Osteocyte (in vitro differentiated cells): Measurements from ENCODE around the gene NDUFAF2. TPM values are rescaled to one million over a fixed set of nuclear protein-coding genes. Genes with fewer than 3 reads are reported as not detected.

Experiments
- DNase-seq: peaks from one replicate; pipeline ENCODE4 v3.0.0; 2021; ENCODE audit warnings: mixed read lengths; ENCODE audit not compliant: unreplicated experiment; ENCODE audit errors: extremely low spot score
- H3K27ac Mint-ChIP-seq: one replicate; pipeline ENCODE4 v1.8.0; 2021; ENCODE audit warnings: mild to moderate bottlenecking, mixed read lengths; ENCODE audit not compliant: unreplicated experiment
- H3K27me3 Mint-ChIP-seq: one replicate; pipeline ENCODE4 v1.8.0; 2021; ENCODE audit warnings: mixed read lengths; ENCODE audit not compliant: unreplicated experiment
- H3K36me3 Mint-ChIP-seq: one replicate; pipeline ENCODE4 v1.8.0; 2021; ENCODE audit warnings: mixed read lengths; ENCODE audit not compliant: unreplicated experiment
- H3K4me1 Mint-ChIP-seq: one replicate; pipeline ENCODE4 v1.8.0; 2021; ENCODE audit warnings: mixed read lengths; ENCODE audit not compliant: unreplicated experiment
- H3K4me3 Mint-ChIP-seq: one replicate; pipeline ENCODE4 v1.8.0; 2021; ENCODE audit warnings: mild to moderate bottlenecking, moderate library complexity, mixed read lengths; ENCODE audit not compliant: unreplicated experiment
- H3K9me3 Mint-ChIP-seq: one replicate; pipeline ENCODE4 v1.8.0; 2021; ENCODE audit warnings: mixed read lengths; ENCODE audit not compliant: unreplicated experiment
- CTCF ChIP-seq: fragments of 200-600 bp; sonication (generic); IDR thresholded peaks from 2 replicates; pipeline ENCODE4 v1.5.0; 2021; ENCODE audit warnings: antibody characterized with exemption, mild to moderate bottlenecking, moderate library complexity
- total RNA-seq: library from RNA; stranded (reverse); gene quantifications from 2 replicates; pipeline ENCODE4 v1.2.1, GENCODE V29; 2021

The NDUFAF2 gene
- total RNA-seq, 1 donor from 2014 or later = 23.4 TPM

GRCh38 chr5:61178702-61179101 is 233.7 kb downstream of the NDUFAF2 start:
- no peaks in the 10 kb centered on the region for H3K36me3 Mint-ChIP-seq
- peaks cover 25% of the 10 kb centered on the region for H3K4me1 Mint-ChIP-seq
- H3K4me3 Mint-ChIP-seq = no peak overlapping the region
- H3K9me3 Mint-ChIP-seq = no peaks in the 10 kb centered on the region
- no peak overlapping the region for H3K27ac Mint-ChIP-seq
- TF ChIP-seq CTCF = no peak
- no peaks in the 10 kb centered on the region for H3K27me3 Mint-ChIP-seq
- DNase-seq = no peak

- H3K27me3 Mint-ChIP-seq = no peaks in the 10 kb centered on the region
- no peak for DNase-seq
Observed at GRCh38 chr5:61180886-61181285, 235.9 kb downstream of the NDUFAF2 start.

GRCh38 chr5:61182449-61182848 is 237.4 kb downstream of the NDUFAF2 start:
- Mint-ChIP-seq H3K36me3 (no peaks in the 10 kb centered on the region), H3K9me3 (no peaks in the 10 kb centered on the region), H3K27ac (no peak overlapping the region), H3K27me3 (no peaks in the 10 kb centered on the region), H3K4me1 (peaks cover 35% of the 10 kb centered on the region), H3K4me3 (no peak overlapping the region)
- DNase-seq = no peak
- no peak for TF ChIP-seq CTCF

More at GRCh38 chr5:61180886-61181285, 235.9 kb downstream of the NDUFAF2 start:
- no peak for TF ChIP-seq CTCF
- peak overlapping the region; percentile 59 for H3K27ac Mint-ChIP-seq
- no peaks in the 10 kb centered on the region for H3K9me3 Mint-ChIP-seq
- H3K4me1 Mint-ChIP-seq = peaks cover 36% of the 10 kb centered on the region
- H3K36me3 Mint-ChIP-seq = no peaks in the 10 kb centered on the region
- peak overlapping the region; percentile 52 for H3K4me3 Mint-ChIP-seq

- no peak overlapping the region for H3K27ac Mint-ChIP-seq
- no peaks in the 10 kb centered on the region for H3K36me3 Mint-ChIP-seq
- no peak for DNase-seq
- no peaks in the 10 kb centered on the region for H3K27me3 Mint-ChIP-seq
- no peaks in the 10 kb centered on the region for H3K9me3 Mint-ChIP-seq
- TF ChIP-seq CTCF = no peak
- no peak overlapping the region for H3K4me3 Mint-ChIP-seq
- peaks cover 34% of the 10 kb centered on the region for H3K4me1 Mint-ChIP-seq
Observed at GRCh38 chr5:61183538-61183937, 238.5 kb downstream of the NDUFAF2 start.

GRCh38 chr5:61184708-61185107 is 239.7 kb downstream of the NDUFAF2 start:
- Mint-ChIP-seq H3K27me3 (no peaks in the 10 kb centered on the region), H3K36me3 (no peaks in the 10 kb centered on the region), H3K4me3 (no peak overlapping the region), H3K9me3 (no peaks in the 10 kb centered on the region), H3K4me1 (peaks cover 32% of the 10 kb centered on the region), H3K27ac (no peak overlapping the region)
- no peak for TF ChIP-seq CTCF
- no peak for DNase-seq
